Transverse colon (tissue), 3 donors: ENCODE results near the gene JAKMIP2.

Source experiments
- POLR2A ChIP-seq: fragments of 450-650 bp; IDR thresholded peaks from one replicate; pipeline ENCODE4 v1.6.1; 2016; ENCODE audit warnings: antibody characterized with exemption, mild to moderate bottlenecking, moderate library complexity
- TF ChIP-seq, protein P1 (sequence below), 5 experiments: fragments of 200-600 bp in 3 of 5; fragments of 450-650 bp in 2 of 5; sonication (generic) in 3 of 5; IDR thresholded peaks; 1 replicate in 2 of 5; 2 replicates in 3 of 5; pipeline ENCODE4 v1.5.1; 2016 to 2017; ENCODE audit warnings: antibody characterized with exemption in 5 of 5, inconsistent platforms in 3 of 5, mild to moderate bottlenecking in 2 of 5, moderate library complexity in 1 of 5

- TF ChIP-seq, protein P1, sequence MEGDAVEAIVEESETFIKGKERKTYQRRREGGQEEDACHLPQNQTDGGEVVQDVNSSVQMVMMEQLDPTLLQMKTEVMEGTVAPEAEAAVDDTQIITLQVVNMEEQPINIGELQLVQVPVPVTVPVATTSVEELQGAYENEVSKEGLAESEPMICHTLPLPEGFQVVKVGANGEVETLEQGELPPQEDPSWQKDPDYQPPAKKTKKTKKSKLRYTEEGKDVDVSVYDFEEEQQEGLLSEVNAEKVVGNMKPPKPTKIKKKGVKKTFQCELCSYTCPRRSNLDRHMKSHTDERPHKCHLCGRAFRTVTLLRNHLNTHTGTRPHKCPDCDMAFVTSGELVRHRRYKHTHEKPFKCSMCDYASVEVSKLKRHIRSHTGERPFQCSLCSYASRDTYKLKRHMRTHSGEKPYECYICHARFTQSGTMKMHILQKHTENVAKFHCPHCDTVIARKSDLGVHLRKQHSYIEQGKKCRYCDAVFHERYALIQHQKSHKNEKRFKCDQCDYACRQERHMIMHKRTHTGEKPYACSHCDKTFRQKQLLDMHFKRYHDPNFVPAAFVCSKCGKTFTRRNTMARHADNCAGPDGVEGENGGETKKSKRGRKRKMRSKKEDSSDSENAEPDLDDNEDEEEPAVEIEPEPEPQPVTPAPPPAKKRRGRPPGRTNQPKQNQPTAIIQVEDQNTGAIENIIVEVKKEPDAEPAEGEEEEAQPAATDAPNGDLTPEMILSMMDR (IDR thresholded peaks at IDR 0.05): no peak
- TF ChIP-seq POLR2A: no peak
Measured at GRCh38 chr5:147631428-147632003, 151.0 kb downstream of the JAKMIP2 start.
